Measurements from ENCODE around the gene JOSD1. TPM values are rescaled to one million over a fixed set of nuclear protein-coding genes. Genes with fewer than 3 reads are reported as not detected.

JOSD1 gene
- total RNA-seq, 1 experiment from 2014 or later: 55.3 TPM

GRCh38 chr22:38730411-38730871 is 29.7 kb upstream of the JOSD1 start:
- no TSS peak for BruUV-seq (replicated peaks)
- H3K27ac Mint-ChIP-seq (ENCODE audit: unreplicated experiment): no peak overlapping the region
- no peak overlapping the region for H3K4me3 Mint-ChIP-seq (ENCODE audit: unreplicated experiment)
- Histone ChIP-seq H3K36me3 (ENCODE audit: control insufficient read depth, insufficient read depth, low read length) (peaks cover 14% of the 10 kb centered on the region), H3K27me3 (replicated peaks; ENCODE audit: control insufficient read depth, insufficient read depth, low read length) (no peaks in the 10 kb centered on the region), H3K9me3 (no peaks in the 10 kb centered on the region), H3K4me1 (no peaks in the 10 kb centered on the region), H3K4me3 (ENCODE audit: low read depth, low read length) (no peak overlapping the region)
- no peak for DNase-seq
- no peak for TF ChIP-seq CTCF (IDR thresholded peaks at IDR 0.05; ENCODE audit: insufficient read depth in 1 of 2, low read depth in 1 of 2, low read length in 1 of 2, severe bottlenecking in 1 of 2, unreplicated experiment in 1 of 2)
- no peaks in the 10 kb centered on the region for H3K27me3 Mint-ChIP-seq (ENCODE audit: insufficient read depth, unreplicated experiment)
- intact Hi-C loops (cut with micrococcal nuclease; ENCODE audit: unreplicated experiment): no loop called here
- CTCF ChIA-PET: no interaction called here
- POLR2A ChIA-PET: no interaction called here
- H3K36me3 Mint-ChIP-seq (ENCODE audit: insufficient read depth, unreplicated experiment): peaks cover 62% of the 10 kb centered on the region
- no peaks in the 10 kb centered on the region for H3K9me3 Mint-ChIP-seq (ENCODE audit: unreplicated experiment)
- H3K4me1 Mint-ChIP-seq (ENCODE audit: low read depth, unreplicated experiment): no peaks in the 10 kb centered on the region

GRCh38 chr22:38729946-38730345 is 29.2 kb upstream of the JOSD1 start:
- Mint-ChIP-seq H3K27ac (ENCODE audit: unreplicated experiment) (no peak overlapping the region), H3K4me3 (ENCODE audit: unreplicated experiment) (no peak overlapping the region), H3K36me3 (ENCODE audit: insufficient read depth, unreplicated experiment) (peaks cover 62% of the 10 kb centered on the region), H3K27me3 (ENCODE audit: insufficient read depth, unreplicated experiment) (no peaks in the 10 kb centered on the region), H3K9me3 (ENCODE audit: unreplicated experiment) (no peaks in the 10 kb centered on the region), H3K4me1 (ENCODE audit: low read depth, unreplicated experiment) (no peaks in the 10 kb centered on the region)
- Histone ChIP-seq H3K9me3 (no peaks in the 10 kb centered on the region), H3K36me3 (ENCODE audit: control insufficient read depth, insufficient read depth, low read length) (peaks cover 14% of the 10 kb centered on the region), H3K4me3 (ENCODE audit: low read depth, low read length) (no peak overlapping the region), H3K27me3 (replicated peaks; ENCODE audit: control insufficient read depth, insufficient read depth, low read length) (no peaks in the 10 kb centered on the region), H3K4me1 (no peaks in the 10 kb centered on the region)
- TF ChIP-seq CTCF (IDR thresholded peaks at IDR 0.05; ENCODE audit: insufficient read depth in 1 of 2, low read depth in 1 of 2, low read length in 1 of 2, severe bottlenecking in 1 of 2, unreplicated experiment in 1 of 2): no peak
- DNase-seq: no peak
- BruUV-seq (replicated peaks): no TSS peak
- ChIA-PET POLR2A (no interaction called here), CTCF (no interaction called here)
- intact Hi-C loops (cut with micrococcal nuclease; ENCODE audit: unreplicated experiment): no loop called here

DNA sequence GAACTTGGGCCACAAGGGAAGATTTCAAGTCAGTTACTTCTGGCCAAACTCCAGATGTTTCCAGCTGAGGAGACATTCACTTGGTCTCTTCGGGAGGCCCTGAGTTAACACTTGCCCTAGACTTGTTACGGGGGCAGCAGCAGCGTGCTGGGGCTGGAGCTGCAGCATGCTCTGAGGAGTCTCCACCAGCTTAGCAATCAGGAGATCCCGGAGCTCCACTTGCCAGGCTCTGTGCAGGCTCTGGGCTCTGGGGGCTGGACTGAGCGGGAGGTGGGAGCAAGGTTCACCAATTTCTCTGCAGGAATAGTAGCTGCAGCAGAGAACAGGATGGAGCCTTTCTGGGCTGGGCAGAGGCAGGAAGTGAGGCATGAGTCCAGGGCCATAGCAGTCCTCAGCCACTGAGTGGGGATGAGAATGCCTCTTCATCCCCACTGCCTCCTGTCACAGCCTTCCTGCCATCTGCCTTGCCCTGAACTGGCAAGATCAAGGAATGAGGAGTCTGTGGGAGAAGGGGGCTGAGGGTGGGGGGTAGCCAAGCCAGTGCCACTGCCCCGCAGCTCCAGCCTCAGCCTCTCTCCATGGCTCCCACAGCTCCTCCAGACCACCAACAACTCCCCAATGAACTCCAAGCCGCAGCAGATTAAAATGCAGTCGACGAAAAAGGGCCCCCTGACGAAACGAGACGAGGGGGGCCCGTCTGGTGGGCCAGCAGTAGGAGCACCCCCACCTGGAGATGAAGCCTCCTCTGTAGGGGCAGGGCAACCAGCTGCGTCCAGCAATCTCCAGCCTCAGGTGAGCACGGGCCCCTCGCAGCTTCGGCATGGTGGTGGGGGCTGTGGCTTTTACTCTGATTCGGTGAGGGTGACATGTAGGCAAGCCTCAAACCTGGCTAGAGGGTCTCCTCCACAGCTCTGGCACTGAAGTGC is 28.4 kb upstream of the JOSD1 start:
- no peaks in the 10 kb centered on the region for H3K9me3 Mint-ChIP-seq (ENCODE audit: unreplicated experiment)
- intact Hi-C loops (cut with micrococcal nuclease; ENCODE audit: unreplicated experiment): no loop called here
- DNase-seq: no peak
- H3K9me3 ChIP-seq: no peaks in the 10 kb centered on the region
- H3K4me3 Mint-ChIP-seq (ENCODE audit: unreplicated experiment): no peak overlapping the region
- no peak overlapping the region for H3K4me3 ChIP-seq (ENCODE audit: low read depth, low read length)
- H3K4me1 Mint-ChIP-seq (ENCODE audit: low read depth, unreplicated experiment): no peaks in the 10 kb centered on the region
- H3K27ac Mint-ChIP-seq (ENCODE audit: unreplicated experiment): no peak overlapping the region
- H3K36me3 Mint-ChIP-seq (ENCODE audit: insufficient read depth, unreplicated experiment): peaks cover 65% of the 10 kb centered on the region
- BruUV-seq (replicated peaks): no TSS peak
- H3K36me3 ChIP-seq (ENCODE audit: control insufficient read depth, insufficient read depth, low read length): peaks cover 13% of the 10 kb centered on the region
- POLR2A ChIA-PET: no interaction called here
- H3K27me3 ChIP-seq (replicated peaks; ENCODE audit: control insufficient read depth, insufficient read depth, low read length): no peaks in the 10 kb centered on the region
- H3K27me3 Mint-ChIP-seq (ENCODE audit: insufficient read depth, unreplicated experiment): no peaks in the 10 kb centered on the region
- H3K4me1 ChIP-seq: no peaks in the 10 kb centered on the region
- no peak for TF ChIP-seq CTCF (IDR thresholded peaks at IDR 0.05; ENCODE audit: insufficient read depth in 1 of 2, low read depth in 1 of 2, low read length in 1 of 2, severe bottlenecking in 1 of 2, unreplicated experiment in 1 of 2)
- CTCF ChIA-PET: no interaction called here
